Measurements from ENCODE around the gene SPRED2. TPM values are rescaled to one million over a fixed set of nuclear protein-coding genes. Genes with fewer than 3 reads are reported as not detected.

Gene SPRED2
- total RNA-seq, 1 donor from 2014 or later: 43.9 TPM

DNA sequence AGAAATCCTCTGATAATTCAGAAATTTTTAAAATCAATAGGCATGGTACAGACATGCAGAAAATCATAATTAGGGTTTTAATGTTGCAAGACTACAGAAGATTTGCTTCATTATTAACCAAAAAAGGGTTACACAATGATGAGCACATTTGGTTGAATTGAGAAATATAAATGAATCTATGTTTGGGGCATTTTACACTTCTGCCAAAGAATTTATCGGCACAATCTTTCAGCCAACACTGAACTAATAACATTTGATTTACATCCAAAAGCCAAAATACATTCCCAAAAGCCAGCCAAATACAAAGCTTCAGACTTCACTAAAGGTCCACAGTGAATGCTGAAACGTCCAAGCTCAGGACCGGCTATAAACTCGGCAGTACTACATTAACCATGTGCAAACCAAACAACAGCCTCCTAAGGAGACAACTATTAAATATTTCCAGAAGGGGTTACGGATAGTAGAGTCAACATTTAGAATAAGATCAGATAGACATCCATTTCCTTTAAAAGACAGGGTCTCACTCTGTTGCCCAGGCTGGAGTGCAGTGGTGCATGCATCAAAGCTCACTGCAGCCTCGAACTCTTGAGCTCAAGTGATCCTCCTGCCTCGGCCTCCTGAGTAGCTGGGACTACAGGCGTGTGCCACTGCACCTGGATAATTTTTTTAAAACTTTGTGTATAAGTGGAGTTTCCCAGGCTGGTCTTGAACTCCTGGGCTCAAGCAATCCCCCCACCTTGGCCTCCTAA lies 29.4 kb downstream of the SPRED2 start:
- intact Hi-C loops (cut with DNase I): no loop called here
- DNase-seq (no peak), ATAC-seq (no peak)
- no peaks in the 10 kb centered on the region for H3K9me3 ChIP-seq
- no peak overlapping the region for H3K4me3 ChIP-seq
- H3K36me3 ChIP-seq: no peaks in the 10 kb centered on the region
- TF ChIP-seq, protein P1, sequence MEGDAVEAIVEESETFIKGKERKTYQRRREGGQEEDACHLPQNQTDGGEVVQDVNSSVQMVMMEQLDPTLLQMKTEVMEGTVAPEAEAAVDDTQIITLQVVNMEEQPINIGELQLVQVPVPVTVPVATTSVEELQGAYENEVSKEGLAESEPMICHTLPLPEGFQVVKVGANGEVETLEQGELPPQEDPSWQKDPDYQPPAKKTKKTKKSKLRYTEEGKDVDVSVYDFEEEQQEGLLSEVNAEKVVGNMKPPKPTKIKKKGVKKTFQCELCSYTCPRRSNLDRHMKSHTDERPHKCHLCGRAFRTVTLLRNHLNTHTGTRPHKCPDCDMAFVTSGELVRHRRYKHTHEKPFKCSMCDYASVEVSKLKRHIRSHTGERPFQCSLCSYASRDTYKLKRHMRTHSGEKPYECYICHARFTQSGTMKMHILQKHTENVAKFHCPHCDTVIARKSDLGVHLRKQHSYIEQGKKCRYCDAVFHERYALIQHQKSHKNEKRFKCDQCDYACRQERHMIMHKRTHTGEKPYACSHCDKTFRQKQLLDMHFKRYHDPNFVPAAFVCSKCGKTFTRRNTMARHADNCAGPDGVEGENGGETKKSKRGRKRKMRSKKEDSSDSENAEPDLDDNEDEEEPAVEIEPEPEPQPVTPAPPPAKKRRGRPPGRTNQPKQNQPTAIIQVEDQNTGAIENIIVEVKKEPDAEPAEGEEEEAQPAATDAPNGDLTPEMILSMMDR (IDR thresholded peaks at IDR 0.05): no peak
- no peaks in the 10 kb centered on the region for H3K27me3 ChIP-seq (ENCODE audit: low read depth)
- peaks cover 39% of the 10 kb centered on the region for H3K4me1 ChIP-seq
- no peak overlapping the region for H3K27ac ChIP-seq

DNA sequence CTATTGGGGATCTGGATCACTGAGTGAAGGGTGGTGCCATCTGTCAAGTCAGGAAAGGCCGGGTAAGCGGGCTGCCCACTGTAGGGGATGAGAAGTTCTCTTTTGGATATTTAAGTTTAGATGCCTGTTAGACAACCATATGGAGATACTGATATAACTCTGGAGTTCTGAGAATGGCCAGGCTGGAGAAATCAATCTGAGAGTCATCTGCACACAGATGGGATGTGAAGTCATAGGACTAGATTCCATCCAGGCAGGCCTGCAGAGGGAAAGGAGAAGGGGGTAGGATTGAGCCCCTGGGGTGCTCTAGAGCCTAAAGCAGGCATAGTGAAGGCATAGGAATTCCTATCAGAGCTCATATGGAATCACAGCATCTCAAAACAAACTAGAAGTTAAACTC lies 30.1 kb downstream of the SPRED2 start:
- intact Hi-C loops (cut with DNase I): no loop called here
- no peak overlapping the region for H3K4me3 ChIP-seq
- TF ChIP-seq, protein P1 (IDR thresholded peaks at IDR 0.05): no peak
- no peaks in the 10 kb centered on the region for H3K27me3 ChIP-seq (ENCODE audit: low read depth)
- H3K4me1 ChIP-seq: peaks cover 35% of the 10 kb centered on the region
- no peaks in the 10 kb centered on the region for H3K9me3 ChIP-seq
- H3K36me3 ChIP-seq: no peaks in the 10 kb centered on the region
- no peak for DNase-seq
- ATAC-seq: peak in 1 of 2 donors; percentile 15
- H3K27ac ChIP-seq: no peak overlapping the region

DNA sequence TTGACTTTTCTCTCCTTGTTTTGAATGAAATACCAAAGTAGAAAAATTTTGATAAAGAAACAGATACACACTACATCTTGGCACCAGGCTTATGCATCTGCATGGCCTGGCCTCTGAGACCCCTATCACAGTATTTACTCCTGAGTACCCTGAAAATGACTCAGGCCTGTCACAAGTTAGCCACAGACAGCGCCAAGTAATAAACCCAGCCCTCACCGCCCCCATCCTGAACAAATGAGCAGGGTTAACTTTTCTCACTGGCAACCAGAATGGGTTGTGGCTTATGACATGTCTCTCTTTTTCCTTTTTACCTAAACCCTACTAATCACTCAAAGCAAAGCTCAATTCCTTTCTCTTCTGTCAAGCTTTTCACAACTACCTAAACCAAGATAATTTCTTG lies 35.3 kb downstream of the SPRED2 start:
- peak in 1 of 2 donors; percentile 15 for ATAC-seq
- H3K27ac ChIP-seq: peak overlapping the region; percentile 18

DNA sequence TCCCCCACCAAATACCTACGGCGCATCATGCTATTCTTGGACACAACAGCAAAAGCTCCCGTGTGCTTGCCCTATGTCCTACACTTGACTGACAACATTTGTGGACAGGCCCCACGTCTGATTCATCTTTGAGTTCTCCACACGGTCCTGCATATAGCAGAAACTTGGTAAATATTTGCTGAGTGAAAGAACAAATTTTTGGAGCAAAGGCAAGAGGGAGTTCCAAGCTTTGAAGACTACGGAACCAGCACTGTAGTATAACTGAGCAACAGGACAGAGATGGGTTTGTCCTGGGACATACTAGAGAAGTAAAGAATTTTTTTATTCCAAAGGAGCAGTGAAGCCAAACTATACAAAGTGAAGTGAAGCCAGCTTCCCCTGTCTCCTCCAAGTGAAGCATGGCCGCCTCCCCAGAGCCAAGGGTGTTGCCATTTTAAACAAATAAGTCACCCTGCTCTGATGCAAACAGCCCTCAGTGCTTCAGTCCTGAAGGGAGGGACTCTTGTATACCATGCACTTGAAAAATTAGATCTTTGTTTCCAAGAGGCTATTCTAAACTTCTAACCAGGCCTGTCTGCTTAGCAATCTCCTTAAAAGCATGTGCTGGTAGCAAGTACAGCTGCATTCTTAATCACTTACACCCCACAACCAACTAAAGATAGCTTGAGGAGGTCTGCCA lies 35.9 kb downstream of the SPRED2 start:
- no peaks in the 10 kb centered on the region for H3K27me3 ChIP-seq (ENCODE audit: low read depth)
- intact Hi-C loops (cut with DNase I): no loop called here
- TF ChIP-seq, protein P1 (IDR thresholded peaks at IDR 0.05): no peak
- no peaks in the 10 kb centered on the region for H3K36me3 ChIP-seq
- H3K4me1 ChIP-seq: peaks cover 34% of the 10 kb centered on the region
- no peak overlapping the region for H3K4me3 ChIP-seq
- peak; percentile 90 to 93 for ATAC-seq
- peak overlapping the region; percentile 48 for H3K27ac ChIP-seq
- DNase-seq: no peak
- no peaks in the 10 kb centered on the region for H3K9me3 ChIP-seq

More for the DNA sequence above, 35.3 kb downstream of the SPRED2 start:
- intact Hi-C loops (cut with DNase I): no loop called here
- H3K9me3 ChIP-seq: no peaks in the 10 kb centered on the region
- no peak for DNase-seq
- H3K4me1 ChIP-seq: peaks cover 31% of the 10 kb centered on the region
- no peaks in the 10 kb centered on the region for H3K27me3 ChIP-seq (ENCODE audit: low read depth)
- TF ChIP-seq, protein P1 (IDR thresholded peaks at IDR 0.05): no peak
- H3K36me3 ChIP-seq: no peaks in the 10 kb centered on the region
- H3K4me3 ChIP-seq: no peak overlapping the region

DNA sequence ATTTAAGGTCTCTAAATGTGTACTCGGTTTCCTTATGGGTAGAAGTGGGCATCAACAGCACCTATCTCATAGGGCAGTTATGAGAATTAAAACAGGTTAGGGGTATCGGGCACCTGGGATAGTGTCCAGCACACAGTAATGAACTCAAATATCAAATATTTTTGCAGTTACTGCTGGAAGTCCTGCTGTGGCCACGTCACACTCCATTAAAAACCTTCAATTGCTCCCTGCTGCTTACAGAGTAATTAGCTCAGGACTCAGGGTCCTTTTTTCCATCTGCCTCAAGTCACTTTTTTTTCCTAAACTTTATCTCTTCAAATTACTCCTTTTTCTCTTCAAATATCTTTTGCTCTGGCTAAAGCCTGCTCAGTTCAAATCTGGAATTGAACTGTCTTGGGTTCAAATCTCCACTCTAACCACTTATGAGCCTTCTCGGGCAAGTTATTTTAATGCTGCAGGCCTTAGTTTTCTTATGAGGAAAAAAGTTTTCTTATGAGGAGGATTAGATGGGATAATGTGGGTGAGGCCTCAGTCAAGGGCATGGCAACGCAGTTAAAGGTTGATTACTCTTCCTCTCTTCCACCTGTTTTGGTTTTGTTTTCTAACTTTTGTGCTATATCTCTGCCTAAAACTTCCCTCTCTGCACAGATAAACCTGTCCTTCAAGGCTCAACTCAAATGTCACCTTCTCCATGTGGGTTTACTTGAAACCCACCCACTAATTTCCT lies 36.6 kb downstream of the SPRED2 start:
- Histone ChIP-seq H3K36me3 (no peaks in the 10 kb centered on the region), H3K27me3 (ENCODE audit: low read depth) (no peaks in the 10 kb centered on the region), H3K27ac (peak overlapping the region; percentile 48), H3K4me1 (peaks cover 34% of the 10 kb centered on the region), H3K4me3 (no peak overlapping the region), H3K9me3 (no peaks in the 10 kb centered on the region)
- TF ChIP-seq, protein P1 (IDR thresholded peaks at IDR 0.05): no peak
- intact Hi-C loops (cut with DNase I): no loop called here
- DNase-seq (no peak), ATAC-seq (no peak)
